NOMO-1 treated with DMSO at 0.1 percent for 48 hours (cell line): ENCODE results near the gene IDH3G.
A peak's percentile ranks its signal among the peaks of the same experiment; 100 is the strongest.

Experiments used
- DNase-seq: peaks from one replicate; lab custom pipeline; 2025; ENCODE audit not compliant: unreplicated experiment; lab: John Stamatoyannopoulos, UW

IDH3G gene

GRCh38 chrX:153773741-153774575 lies 20.2 kb downstream of the IDH3G start:
- DNase-seq = no peak

GRCh38 chrX:153773218-153773611 lies 21.0 kb downstream of the IDH3G start:
- DNase-seq = no peak

- no peak for DNase-seq
These were observed 21.6 kb downstream of the IDH3G start for GRCh38 chrX:153772316-153773217.

- no peak for DNase-seq
These were observed 22.5 kb downstream of the IDH3G start for GRCh38 chrX:153771415-153772315.

- DNase-seq = no peak
These were observed 23.4 kb downstream of the IDH3G start for GRCh38 chrX:153770601-153771414.

GRCh38 chrX:153769865-153770600 lies 24.1 kb downstream of the IDH3G start:
- no peak for DNase-seq

GRCh38 chrX:153769158-153769864 lies 24.9 kb downstream of the IDH3G start:
- no peak for DNase-seq

GRCh38 chrX:153768311-153769157 lies 25.6 kb downstream of the IDH3G start:
- no peak for DNase-seq

GRCh38 chrX:153767674-153768055 lies 26.5 kb downstream of the IDH3G start:
- DNase-seq = no peak

GRCh38 chrX:153766871-153767673 lies 27.1 kb downstream of the IDH3G start:
- DNase-seq = no peak

- peak; percentile 50 for DNase-seq
These were observed 27.9 kb downstream of the IDH3G start for GRCh38 chrX:153766098-153766817.

GRCh38 chrX:153765138-153766079 lies 28.8 kb downstream of the IDH3G start:
- no peak for DNase-seq

GRCh38 chrX:153764786-153765137 lies 29.4 kb downstream of the IDH3G start:
- DNase-seq = no peak

GRCh38 chrX:153763989-153764755 lies 30.0 kb downstream of the IDH3G start, which contains the start of gene PLXNB3:
PLXNB3 (plus strand) TSS chrX:153764249; CDS start chrX:153765536, 1,287 bp downstream.
- DNase-seq = peak; percentile 49
